ENCODE measurements around the gene PRDM15. TPM values are rescaled to one million over a fixed set of nuclear protein-coding genes. Genes with fewer than 3 reads are reported as not detected.

PRDM15 gene
- total RNA-seq, 1 donor from 2014 or later: 16.2 TPM

DNA sequence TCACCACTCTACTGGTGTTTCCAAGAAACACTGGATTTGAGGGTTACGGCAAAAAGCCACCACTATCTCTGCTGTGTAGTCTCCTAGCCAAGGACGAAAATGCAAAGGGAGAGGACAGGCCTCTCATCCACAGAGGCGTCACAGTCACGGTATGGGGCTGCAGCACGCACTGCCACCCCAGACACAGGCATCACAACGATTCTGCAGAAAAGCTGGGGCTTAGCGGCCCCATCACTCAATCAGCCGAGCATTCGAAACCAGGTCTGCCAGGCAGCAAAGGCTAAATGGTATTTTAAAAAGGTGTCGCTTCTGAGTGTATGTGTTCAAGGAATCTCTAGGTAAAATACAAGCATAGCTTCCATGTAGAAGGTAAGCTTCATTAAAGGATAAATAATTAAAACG, 113.7 kb downstream of the PRDM15 start:
- peaks cover 5% of the 10 kb centered on the region for H3K36me3 Mint-ChIP-seq (ENCODE audit: low read depth)
- intact Hi-C loops (cut with micrococcal nuclease): no loop called here
- no peak for DNase-seq (ENCODE audit: low spot score)
- H3K4me1 Mint-ChIP-seq (ENCODE audit: low read depth): peaks cover 24% of the 10 kb centered on the region
- no peak overlapping the region for H3K27ac Mint-ChIP-seq
- H3K4me3 Mint-ChIP-seq (ENCODE audit: low read depth): no peak overlapping the region
- no peaks in the 10 kb centered on the region for H3K9me3 Mint-ChIP-seq
- H3K27me3 Mint-ChIP-seq (ENCODE audit: low read depth): peaks cover 86% of the 10 kb centered on the region

DNA sequence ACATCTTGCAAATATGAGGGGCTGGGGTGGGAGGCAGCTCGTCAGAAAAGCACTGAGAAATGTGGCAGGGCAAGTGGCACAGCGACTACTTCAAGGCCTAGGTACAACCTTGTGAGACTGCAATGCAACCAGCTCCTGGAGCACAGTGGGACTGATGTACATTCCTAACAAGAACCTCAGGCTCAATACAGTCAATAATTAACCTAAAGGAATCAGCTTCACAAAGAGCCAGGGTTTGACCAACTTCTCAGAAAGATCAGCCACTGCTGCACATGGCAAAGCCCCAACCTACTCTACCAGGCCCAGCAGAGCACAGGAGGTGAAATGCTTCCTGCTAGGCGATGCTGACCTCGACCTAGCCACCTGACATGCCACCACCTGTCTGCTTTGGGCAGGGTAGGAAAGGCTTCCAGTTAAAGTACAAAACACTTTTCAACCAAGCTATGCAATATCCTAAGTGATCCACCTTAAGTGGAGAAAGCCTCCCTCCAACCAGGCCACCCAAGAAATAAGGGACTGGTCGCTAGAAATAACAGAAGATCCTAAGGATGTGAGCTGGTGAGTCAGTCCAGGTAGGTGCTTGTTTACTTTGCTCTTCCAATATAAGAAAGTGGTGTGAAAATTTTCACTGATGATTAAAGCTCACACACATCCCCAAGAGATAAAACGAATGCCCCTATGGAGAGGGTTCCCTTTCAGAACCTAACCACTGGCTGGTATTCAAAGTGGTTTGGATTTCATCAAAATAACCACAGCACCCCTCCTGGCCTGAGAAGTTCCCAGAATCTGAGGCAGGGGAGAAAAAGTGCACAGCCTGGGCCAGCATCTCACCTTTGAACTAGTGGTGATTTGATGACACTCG, 114.4 kb downstream of the PRDM15 start:
- Mint-ChIP-seq H3K27me3 (ENCODE audit: low read depth) (peaks cover 85% of the 10 kb centered on the region), H3K9me3 (no peaks in the 10 kb centered on the region), H3K4me1 (ENCODE audit: low read depth) (peaks cover 24% of the 10 kb centered on the region), H3K36me3 (ENCODE audit: low read depth) (peaks cover 5% of the 10 kb centered on the region), H3K4me3 (ENCODE audit: low read depth) (no peak overlapping the region), H3K27ac (no peak overlapping the region)
- intact Hi-C loops (cut with micrococcal nuclease): no loop called here
- DNase-seq (ENCODE audit: low spot score): no peak

DNA sequence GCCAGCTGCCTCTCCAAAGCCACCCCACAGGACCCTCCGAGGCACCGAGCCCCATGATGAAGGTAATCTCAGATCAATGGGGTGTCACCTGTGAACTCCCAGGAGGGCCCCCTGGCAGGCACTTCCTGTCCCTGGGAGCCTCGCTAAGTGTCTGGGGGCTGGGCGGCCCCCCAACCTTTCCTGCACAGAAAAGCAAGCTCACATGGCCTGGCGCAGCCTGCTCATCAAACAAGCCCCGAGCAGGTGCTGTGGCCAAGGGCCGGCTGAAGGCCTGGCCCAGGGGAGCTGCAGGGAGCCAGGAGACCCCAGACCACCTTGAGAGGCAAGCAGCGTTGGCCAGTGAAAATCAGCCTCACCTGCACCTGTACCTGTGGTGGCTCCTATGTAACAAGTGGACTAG, 115.1 kb downstream of the PRDM15 start:
- Mint-ChIP-seq H3K9me3 (no peaks in the 10 kb centered on the region), H3K4me3 (ENCODE audit: low read depth) (no peak overlapping the region), H3K27ac (no peak overlapping the region), H3K4me1 (ENCODE audit: low read depth) (peaks cover 22% of the 10 kb centered on the region), H3K27me3 (ENCODE audit: low read depth) (peaks cover 77% of the 10 kb centered on the region), H3K36me3 (ENCODE audit: low read depth) (peaks cover 5% of the 10 kb centered on the region)
- intact Hi-C loops (cut with micrococcal nuclease): no loop called here
- DNase-seq (ENCODE audit: low spot score): no peak

DNA sequence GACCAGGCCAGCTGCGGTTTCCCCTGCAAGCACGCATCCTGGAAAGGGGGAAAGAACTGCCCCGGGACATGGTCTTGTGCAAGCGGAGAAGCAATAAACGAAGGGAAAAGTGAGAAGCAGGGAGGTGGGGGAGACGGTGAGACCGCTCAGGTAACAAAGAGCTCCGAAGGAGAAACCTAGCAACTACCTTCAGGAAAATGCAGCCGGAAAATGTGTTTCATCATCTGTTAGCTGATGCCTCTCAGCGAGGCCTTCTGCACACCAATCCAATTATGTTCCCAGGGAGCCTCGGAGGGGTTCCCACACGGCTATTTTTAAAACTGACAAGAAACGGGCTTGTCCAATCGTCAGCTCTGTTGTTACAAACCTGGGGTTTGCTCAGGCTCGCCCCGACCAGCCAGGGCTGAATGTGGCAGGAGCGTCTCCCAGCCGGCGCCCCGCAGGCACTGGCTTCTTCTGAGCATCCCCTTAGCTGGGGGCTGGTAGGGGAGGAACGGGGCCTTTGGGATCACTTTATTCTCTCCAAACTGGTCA, 115.7 kb downstream of the PRDM15 start:
- Mint-ChIP-seq H3K4me3 (ENCODE audit: low read depth) (no peak overlapping the region), H3K27ac (no peak overlapping the region), H3K36me3 (ENCODE audit: low read depth) (peaks cover 5% of the 10 kb centered on the region), H3K4me1 (ENCODE audit: low read depth) (peaks cover 17% of the 10 kb centered on the region), H3K9me3 (no peaks in the 10 kb centered on the region), H3K27me3 (ENCODE audit: low read depth) (peaks cover 72% of the 10 kb centered on the region)
- DNase-seq (ENCODE audit: low spot score): no peak
- intact Hi-C loops (cut with micrococcal nuclease): no loop called here

DNA sequence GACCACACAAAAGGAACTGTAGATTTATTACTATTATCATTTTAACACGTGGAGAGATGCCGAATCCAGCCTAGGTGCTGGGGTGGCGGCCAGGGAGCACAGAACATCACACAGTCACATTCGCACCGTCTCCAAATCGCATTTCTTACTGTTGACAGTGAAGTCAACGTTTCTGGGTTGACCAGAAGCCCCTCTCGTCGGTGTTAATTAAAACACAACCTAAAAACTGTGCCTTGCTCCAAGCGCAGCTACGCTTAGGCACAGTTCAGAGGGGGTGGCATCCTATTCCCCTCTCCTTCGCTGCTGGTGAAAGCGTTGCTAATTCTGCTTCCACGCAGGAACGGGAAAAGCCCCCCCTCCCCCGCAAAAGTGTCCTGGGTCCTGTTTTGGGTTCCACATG, 116.4 kb downstream of the PRDM15 start:
- intact Hi-C loops (cut with micrococcal nuclease): no loop called here
- no peak for DNase-seq (ENCODE audit: low spot score)
- H3K9me3 Mint-ChIP-seq: no peaks in the 10 kb centered on the region
- peaks cover 5% of the 10 kb centered on the region for H3K36me3 Mint-ChIP-seq (ENCODE audit: low read depth)
- H3K4me3 Mint-ChIP-seq (ENCODE audit: low read depth): no peak overlapping the region
- H3K27ac Mint-ChIP-seq: no peak overlapping the region
- H3K27me3 Mint-ChIP-seq (ENCODE audit: low read depth): peaks cover 65% of the 10 kb centered on the region
- peaks cover 10% of the 10 kb centered on the region for H3K4me1 Mint-ChIP-seq (ENCODE audit: low read depth)

DNA sequence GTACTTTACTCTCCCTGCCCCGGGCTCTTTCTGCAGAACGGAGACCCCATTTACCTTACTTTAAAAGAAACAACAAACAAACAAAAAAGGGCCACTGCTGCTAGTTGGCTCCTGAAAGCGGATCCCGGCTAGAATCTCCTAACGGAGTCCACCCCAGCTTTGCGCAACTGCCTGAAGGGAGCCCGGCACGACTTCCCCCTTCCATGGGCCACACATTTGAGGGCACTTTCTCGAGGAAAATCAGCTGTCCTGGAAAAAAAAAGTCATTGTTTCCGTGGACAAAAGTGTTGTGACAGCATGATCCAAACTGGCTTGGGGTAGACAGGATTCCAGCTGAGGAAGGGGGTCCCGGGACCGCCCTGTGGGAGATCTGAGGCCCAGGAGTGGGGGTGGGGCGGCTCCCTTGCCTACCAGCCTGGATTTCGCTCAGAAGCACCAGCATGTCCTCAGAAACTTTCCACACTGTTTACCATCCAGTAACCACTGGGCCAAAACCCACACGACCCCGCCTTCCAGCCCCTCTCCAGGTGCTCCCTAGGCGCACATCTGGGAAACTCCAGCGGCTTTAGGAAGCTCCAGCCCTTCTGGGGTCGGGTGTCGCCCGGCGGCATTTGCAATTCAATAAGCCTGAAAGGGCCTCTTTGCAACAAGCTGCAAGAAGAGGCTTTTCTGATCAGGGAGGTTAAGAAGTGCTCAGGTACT, 117.1 kb downstream of the PRDM15 start:
- Mint-ChIP-seq H3K4me3 (ENCODE audit: low read depth) (no peak overlapping the region), H3K27ac (no peak overlapping the region)

GRCh38 chr21:41761211-41761933, 117.8 kb downstream of the PRDM15 start:
- intact Hi-C loops (cut with micrococcal nuclease): no loop called here
- Mint-ChIP-seq H3K36me3 (ENCODE audit: low read depth) (no peaks in the 10 kb centered on the region), H3K4me1 (ENCODE audit: low read depth) (peaks cover 3% of the 10 kb centered on the region), H3K4me3 (ENCODE audit: low read depth) (no peak overlapping the region), H3K27me3 (ENCODE audit: low read depth) (peaks cover 57% of the 10 kb centered on the region), H3K9me3 (no peaks in the 10 kb centered on the region), H3K27ac (no peak overlapping the region)
- no peak for DNase-seq (ENCODE audit: low spot score)

More for the DNA sequence above, 117.1 kb downstream of the PRDM15 start:
- H3K36me3 Mint-ChIP-seq (ENCODE audit: low read depth): peaks cover under 1% of the 10 kb centered on the region
- intact Hi-C loops (cut with micrococcal nuclease): no loop called here
- peaks cover 3% of the 10 kb centered on the region for H3K4me1 Mint-ChIP-seq (ENCODE audit: low read depth)
- no peaks in the 10 kb centered on the region for H3K9me3 Mint-ChIP-seq
- DNase-seq (ENCODE audit: low spot score): no peak
- peaks cover 58% of the 10 kb centered on the region for H3K27me3 Mint-ChIP-seq (ENCODE audit: low read depth)

GRCh38 chr21:41760411-41760810, 118.7 kb downstream of the PRDM15 start:
- H3K36me3 Mint-ChIP-seq (ENCODE audit: low read depth): no peaks in the 10 kb centered on the region
- no peak overlapping the region for H3K27ac Mint-ChIP-seq
- no peak for DNase-seq (ENCODE audit: low spot score)
- H3K4me3 Mint-ChIP-seq (ENCODE audit: low read depth): no peak overlapping the region
- no peaks in the 10 kb centered on the region for H3K9me3 Mint-ChIP-seq
- H3K4me1 Mint-ChIP-seq (ENCODE audit: low read depth): peaks cover 3% of the 10 kb centered on the region
- peaks cover 52% of the 10 kb centered on the region for H3K27me3 Mint-ChIP-seq (ENCODE audit: low read depth)
- intact Hi-C loops (cut with micrococcal nuclease): no loop called here

DNA sequence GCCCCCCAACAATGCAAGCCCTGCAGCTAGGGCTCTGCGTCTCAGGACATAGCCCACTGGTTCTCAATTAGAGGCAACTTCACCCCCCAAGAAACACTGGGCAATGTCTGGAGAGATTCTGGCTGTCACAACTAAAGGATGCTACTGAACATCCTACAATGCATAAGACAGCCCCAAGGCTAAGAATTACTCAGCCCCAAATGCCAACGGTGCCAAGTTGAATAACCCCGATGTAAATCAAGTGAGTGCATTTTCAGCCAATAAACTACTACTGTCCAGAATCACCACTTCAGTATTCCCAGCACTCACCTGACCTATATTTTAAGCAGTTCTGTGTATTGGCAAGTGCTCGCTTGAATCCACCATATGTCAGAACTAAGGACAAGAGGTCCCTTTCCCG, 119.2 kb downstream of the PRDM15 start:
- intact Hi-C loops (cut with micrococcal nuclease): no loop called here
- H3K9me3 Mint-ChIP-seq: no peaks in the 10 kb centered on the region
- DNase-seq (ENCODE audit: low spot score): no peak
- peaks cover 47% of the 10 kb centered on the region for H3K27me3 Mint-ChIP-seq (ENCODE audit: low read depth)
- H3K27ac Mint-ChIP-seq: no peak overlapping the region
- H3K36me3 Mint-ChIP-seq (ENCODE audit: low read depth): no peaks in the 10 kb centered on the region
- H3K4me1 Mint-ChIP-seq (ENCODE audit: low read depth): peaks cover 3% of the 10 kb centered on the region
- no peak overlapping the region for H3K4me3 Mint-ChIP-seq (ENCODE audit: low read depth)

DNA sequence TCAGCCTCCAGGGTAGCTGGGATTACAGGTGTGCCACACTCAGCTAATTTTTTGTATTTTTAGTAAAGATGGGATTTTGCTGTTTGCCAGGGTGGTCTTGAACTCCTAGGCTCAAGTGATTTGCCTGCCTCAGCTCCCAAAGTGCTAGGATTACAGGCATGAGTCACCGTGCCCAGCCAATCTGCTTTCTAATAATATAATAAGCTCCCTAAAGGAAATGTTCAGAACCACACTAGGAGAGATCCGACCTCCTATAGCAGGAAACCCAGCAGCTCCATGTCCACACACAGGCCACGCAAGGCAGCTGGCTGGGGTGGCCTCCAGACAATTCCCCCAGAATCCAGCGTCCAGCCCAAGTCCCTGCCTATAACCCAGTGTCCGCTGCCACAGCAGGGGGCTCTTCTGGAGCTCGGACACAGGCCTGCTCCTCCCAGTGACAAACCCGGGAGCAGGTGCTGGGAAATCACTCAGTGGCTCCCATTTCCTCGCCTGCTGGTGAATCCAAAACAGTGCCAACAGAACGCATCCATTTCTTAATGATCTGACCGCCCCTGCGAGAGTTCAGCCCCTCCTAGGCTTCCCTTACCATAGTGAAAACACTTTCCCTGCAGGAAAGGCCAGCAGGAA, 119.8 kb downstream of the PRDM15 start:
- H3K27ac Mint-ChIP-seq: no peak overlapping the region
- H3K4me1 Mint-ChIP-seq (ENCODE audit: low read depth): peaks cover 3% of the 10 kb centered on the region
- H3K36me3 Mint-ChIP-seq (ENCODE audit: low read depth): no peaks in the 10 kb centered on the region

DNA sequence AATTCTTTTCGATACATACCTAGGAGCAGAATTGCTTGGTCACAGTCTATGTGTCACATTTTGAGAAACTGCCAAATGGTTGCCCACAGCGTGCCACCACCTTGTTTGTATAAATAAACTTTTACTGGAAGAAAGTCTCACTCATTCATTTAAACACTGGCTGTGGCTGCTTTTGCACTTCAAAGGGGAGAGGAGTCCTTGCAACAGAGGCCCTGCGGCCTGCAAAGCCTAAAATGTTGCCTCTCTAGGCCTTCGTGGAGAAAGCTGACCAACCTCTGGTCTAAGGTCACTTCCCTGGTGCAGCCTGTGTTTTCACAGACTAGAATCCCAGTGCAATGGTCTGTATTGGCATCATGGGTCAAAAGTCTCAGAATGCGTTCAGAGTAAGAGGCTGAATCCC, 120.6 kb downstream of the PRDM15 start:
- Mint-ChIP-seq H3K36me3 (ENCODE audit: low read depth) (no peaks in the 10 kb centered on the region), H3K9me3 (no peaks in the 10 kb centered on the region), H3K4me3 (ENCODE audit: low read depth) (no peak overlapping the region), H3K4me1 (ENCODE audit: low read depth) (peaks cover 3% of the 10 kb centered on the region), H3K27ac (no peak overlapping the region), H3K27me3 (ENCODE audit: low read depth) (peaks cover 36% of the 10 kb centered on the region)
- intact Hi-C loops (cut with micrococcal nuclease): no loop called here
- DNase-seq (ENCODE audit: low spot score): no peak

More for the DNA sequence above, 119.8 kb downstream of the PRDM15 start:
- Mint-ChIP-seq H3K27me3 (ENCODE audit: low read depth) (peaks cover 41% of the 10 kb centered on the region), H3K9me3 (no peaks in the 10 kb centered on the region), H3K4me3 (ENCODE audit: low read depth) (no peak overlapping the region)
- no peak for DNase-seq (ENCODE audit: low spot score)
- intact Hi-C loops (cut with micrococcal nuclease): no loop called here

DNA sequence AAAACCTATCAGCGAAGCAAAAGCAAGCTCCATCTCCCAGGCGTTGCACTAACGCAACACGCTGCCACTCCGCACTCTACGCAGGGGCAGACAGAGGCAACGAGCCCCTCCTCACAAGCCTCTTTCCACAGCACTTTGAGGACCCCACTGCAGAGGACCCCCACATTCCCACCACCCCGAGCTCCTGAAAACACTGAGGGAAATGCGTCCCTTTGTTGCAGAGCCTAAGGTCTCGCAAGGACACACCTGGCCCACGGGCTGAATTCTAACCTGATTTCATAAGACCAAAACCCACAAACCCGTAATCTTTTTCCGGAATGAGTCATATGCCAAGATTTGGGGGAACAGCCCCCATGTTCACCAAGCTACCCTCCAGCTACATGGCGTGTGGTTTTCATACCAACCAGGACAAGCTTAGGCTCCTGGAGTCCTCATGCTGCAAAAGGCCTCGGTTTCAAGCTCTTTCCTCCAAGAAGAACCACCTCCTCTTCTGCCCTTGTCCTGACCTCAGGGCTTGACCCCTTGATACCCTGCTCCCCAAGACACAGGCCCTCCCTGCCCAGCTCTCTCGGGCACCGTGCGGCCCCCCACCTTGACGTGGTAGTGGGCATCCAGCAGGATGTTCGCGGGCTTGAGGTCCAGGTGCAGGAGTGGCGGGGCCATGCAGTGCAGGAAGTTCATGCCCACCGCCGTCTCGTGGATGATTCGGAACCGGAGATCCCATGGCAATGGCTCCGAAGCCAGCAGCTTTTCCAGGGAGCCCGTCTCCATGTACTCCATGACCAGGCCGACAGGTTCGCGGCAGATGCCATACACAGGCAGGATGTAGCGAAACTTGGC, 123.0 kb downstream of the PRDM15 start:
- Mint-ChIP-seq H3K4me3 (ENCODE audit: low read depth) (no peak overlapping the region), H3K4me1 (ENCODE audit: low read depth) (no peaks in the 10 kb centered on the region), H3K9me3 (no peaks in the 10 kb centered on the region), H3K36me3 (ENCODE audit: low read depth) (no peaks in the 10 kb centered on the region), H3K27ac (no peak overlapping the region), H3K27me3 (ENCODE audit: low read depth) (peaks cover 12% of the 10 kb centered on the region)
- intact Hi-C loops (cut with micrococcal nuclease): no loop called here
- no peak for DNase-seq (ENCODE audit: low spot score)
